HG03060 (cell line): ENCODE results near the gene PLTP.

Experiments used
- ATAC-seq: cut with Tn5 transposase; IDR thresholded peaks from one replicate; pipeline ENCODE4 v1.9.1; 2021; ENCODE audit warnings: low read depth, moderate number of reproducible peaks; ENCODE audit not compliant: unreplicated experiment

Gene PLTP

GRCh38 chr20:45850926-45851325, 61.0 kb downstream of the PLTP start:
- no peak for ATAC-seq

DNA sequence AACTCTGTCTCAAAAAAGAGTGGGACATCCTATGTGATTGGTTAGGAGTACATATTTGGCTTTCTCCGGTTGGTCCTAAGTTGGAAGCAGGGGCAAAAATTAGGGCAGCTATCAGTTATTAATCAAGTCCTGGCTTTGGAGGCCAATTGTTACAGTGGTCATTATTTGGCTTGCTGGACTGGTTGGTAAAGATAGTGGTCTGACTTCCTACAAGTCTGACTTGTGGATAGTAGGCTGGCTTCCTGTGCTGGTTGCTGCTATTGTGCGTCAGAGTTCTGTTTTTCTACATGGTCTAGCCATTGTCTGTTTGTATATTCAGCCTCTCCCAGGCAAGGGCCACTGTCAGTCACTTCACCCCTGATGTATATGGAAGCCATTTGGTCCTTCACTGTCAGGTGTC, 61.7 kb downstream of the PLTP start:
- no peak for ATAC-seq

DNA sequence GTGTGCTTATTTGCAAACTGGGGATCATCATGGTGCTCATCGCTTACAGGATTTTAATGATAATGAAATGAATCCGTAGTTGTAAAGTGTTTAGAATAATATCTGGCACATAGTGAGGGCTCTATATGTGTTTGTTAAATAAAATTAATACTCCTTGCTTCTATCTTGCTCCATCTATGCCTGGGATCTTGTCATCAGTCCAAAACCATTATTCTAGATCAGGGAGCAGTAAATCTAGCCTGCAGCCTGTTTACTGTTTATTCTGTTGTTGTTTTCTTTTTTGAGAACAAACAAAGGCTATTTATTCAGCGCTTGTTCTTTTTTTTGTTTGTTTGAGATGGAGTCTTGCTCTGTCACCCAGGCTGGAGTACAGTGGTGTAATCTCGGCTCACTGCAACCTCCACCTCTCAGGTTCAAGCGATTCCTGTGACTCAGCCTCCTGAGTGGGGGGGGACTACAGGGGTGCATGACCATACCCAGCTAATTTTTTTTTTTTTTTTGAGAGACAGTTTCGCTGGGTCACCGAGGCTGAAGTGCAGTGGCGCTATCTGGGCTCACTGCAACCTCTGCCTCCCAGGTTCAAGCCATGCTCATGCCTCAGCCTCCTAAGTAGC, 62.9 kb downstream of the PLTP start:
- ATAC-seq, result no peak
